MM.1S (cell line): ENCODE measurements around the gene ARHGAP1.

ENCODE experiments used
- CTCF ChIP-seq: fragments of 300-600 bp; sonication (generic); IDR thresholded peaks from 2 replicates; pipeline ENCODE4 v1.5.1; 2016; ENCODE audit warnings: antibody characterized with exemption, low read length, mixed read lengths
- EZH2 ChIP-seq: fragments of 300-600 bp; sonication (generic); optimal IDR thresholded peaks from 2 replicates; pipeline ENCODE3; 2017; ENCODE audit warnings: low read depth, mild to moderate bottlenecking, antibody characterized with exemption, low read length, mixed read lengths
- EZH2phosphoT487 ChIP-seq: fragments of 300-600 bp; sonication (generic); IDR thresholded peaks from 2 replicates; pipeline ENCODE4 v1.6.1; 2018; ENCODE audit warnings: antibody characterized with exemption, low read length

- TF ChIP-seq CTCF (no peak), EZH2 (no peak), EZH2phosphoT487 (no peak)
Measured at GRCh38 chr11:46662366-46662765, 38.1 kb downstream of the ARHGAP1 start.
